GM21576 (cell line): ENCODE data around the gene A1BG.
"Not testable (repeated sequence)": the region's sequence is repeated elsewhere in the genome, so short reads cannot be mapped to it uniquely, and the experiment has no call there.

Experiments
- ATAC-seq: cut with Tn5 transposase; IDR thresholded peaks from one replicate; pipeline ENCODE4 v1.9.1; 2021; ENCODE audit warnings: mild to moderate bottlenecking, moderate library complexity; ENCODE audit not compliant: unreplicated experiment

Gene A1BG

DNA sequence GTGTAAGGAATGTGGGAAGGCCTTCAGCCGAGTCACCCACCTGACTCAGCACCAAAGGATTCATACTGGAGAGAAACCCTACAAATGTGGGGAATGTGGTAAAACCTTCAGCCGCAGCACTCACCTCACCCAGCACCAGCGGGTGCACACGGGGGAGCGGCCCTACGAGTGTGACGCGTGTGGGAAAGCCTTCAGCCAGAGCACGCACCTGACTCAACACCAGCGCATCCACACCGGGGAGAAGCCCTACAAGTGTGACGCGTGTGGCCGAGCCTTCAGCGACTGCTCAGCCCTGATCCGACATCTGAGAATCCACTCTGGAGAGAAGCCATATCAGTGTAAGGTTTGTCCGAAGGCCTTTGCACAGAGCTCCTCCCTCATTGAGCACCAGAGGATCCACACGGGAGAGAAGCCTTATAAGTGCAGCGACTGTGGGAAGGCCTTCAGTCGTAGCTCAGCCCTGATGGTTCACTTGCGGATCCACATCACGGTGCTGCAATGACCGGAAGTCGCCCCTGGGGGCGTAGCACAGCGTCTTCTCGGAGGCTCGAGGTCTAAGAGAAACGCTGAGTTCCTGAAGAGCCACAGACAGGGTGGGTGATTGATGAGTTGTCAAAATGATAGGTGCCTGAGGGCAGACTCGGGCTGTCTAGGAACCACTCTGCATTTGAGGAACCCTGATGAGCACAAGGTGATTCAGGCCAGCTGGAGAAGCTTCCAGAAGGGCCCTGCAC, 14.3 kb downstream of the A1BG start:
- no peak for ATAC-seq

DNA sequence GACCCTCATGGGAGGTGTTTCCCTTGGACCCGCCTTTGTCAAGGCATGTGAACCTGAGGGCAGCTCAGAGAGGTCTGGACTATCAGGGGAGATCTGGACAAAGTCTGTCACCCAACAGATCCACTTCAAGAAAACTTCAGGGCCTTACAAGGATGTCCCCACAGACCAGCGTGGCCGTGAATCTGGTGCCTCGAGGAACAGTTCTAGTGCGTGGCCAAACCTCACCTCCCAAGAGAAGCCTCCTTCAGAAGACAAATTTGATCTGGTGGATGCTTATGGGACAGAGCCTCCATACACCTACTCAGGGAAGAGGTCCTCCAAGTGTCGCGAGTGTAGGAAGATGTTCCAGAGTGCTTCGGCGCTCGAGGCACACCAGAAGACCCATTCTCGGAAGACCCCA, 15.0 kb downstream of the A1BG start:
- no peak for ATAC-seq

DNA sequence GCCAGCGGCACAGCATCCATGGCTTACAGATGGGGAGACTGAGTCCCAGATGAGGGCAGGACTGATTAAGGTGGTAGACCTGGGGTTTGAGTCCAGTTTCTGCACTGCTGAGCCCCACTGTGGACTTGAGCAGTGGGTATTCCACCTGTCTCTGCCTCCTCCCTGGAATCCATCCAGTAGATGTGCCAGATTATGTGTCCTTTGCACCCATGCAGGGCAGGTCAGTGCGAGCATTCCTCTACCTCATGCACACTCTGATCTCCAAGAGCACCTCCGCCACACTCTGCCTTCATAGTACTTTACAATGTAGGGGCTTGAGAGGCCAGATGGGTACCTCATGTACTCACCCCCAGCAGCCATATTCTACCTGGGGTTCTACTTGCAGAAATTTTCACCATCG, 16.5 kb downstream of the A1BG start:
- no peak for ATAC-seq

DNA sequence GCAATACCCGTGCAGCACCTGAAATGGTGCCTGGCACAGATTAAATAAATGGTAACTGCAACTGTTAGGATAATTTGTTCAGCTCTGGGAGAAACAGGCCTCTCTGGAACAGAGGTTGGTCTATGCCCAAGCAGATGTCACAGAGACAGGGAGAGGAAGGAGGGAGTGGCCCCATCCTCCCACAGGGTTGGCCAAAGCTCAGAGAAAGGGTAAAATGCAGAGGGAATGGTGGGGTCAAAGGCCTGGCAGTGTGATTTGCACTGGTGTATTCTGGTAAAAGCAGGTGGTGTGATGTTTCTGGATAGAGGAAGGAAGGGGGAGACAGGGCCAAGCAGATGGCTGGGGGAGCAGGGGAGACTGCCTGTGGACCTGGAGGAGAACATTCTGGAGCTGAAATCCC, 17.1 kb downstream of the A1BG start:
- no peak for ATAC-seq

DNA sequence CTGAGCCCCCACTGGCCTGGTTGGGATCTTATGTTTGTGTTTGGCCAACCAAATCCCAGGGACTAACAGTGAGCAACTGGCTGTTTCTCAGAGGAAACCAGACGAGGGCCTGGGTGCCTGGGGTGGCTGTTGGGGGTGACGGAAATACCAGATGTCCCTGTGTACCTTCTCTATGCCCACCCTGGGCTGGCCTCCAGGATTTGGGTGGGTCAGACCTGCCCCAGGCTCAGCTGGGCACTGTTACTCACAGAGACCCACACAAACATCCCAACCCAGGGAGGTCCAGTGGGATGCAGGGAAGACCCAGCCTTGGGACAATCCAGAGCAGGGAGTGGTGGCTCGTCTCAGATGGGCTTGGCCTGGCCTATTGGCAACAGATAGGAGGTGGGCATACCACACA, 17.7 kb downstream of the A1BG start:
- ATAC-seq = no peak

DNA sequence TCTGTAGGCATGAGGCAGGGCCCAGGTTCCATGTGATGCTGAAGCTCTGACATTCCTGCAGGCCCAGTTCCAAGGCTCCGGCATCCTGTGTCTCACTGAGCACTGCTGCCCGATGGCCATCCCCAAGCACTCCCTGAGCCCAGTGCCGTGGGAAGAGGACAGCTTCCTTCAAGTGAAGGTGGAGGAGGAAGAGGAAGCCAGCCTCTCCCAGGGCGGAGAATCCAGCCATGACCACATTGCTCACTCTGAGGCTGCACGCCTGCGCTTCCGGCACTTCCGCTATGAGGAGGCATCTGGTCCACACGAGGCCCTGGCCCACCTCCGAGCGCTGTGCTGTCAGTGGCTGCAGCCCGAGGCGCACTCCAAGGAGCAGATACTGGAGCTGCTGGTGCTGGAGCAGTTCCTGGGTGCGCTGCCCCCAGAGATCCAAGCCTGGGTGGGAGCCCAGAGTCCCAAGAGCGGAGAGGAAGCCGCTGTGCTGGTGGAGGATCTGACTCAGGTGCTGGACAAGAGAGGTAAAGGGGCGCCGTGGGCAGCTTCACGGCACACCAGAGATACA, 18.5 kb downstream of the A1BG start:
- ATAC-seq = no peak

DNA sequence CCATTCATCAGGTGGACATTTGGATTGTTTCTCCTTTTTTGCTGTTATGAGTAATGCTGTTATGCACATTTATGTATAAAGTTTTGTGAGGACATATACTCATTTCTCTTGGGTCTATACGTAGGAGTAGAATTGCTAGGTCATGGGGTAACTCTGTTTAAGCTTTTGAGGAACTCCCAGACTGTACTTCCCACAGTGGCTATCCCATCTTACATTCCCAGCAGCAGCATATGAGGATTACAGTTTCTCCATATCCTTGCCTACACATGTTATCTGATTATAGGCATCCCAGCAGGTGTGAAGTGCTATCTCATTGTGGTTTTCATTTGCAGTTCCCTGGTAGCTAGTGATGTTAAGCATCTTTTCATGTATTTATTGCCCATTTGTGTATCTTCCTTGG, 20.6 kb downstream of the A1BG start:
- ATAC-seq = no peak

DNA sequence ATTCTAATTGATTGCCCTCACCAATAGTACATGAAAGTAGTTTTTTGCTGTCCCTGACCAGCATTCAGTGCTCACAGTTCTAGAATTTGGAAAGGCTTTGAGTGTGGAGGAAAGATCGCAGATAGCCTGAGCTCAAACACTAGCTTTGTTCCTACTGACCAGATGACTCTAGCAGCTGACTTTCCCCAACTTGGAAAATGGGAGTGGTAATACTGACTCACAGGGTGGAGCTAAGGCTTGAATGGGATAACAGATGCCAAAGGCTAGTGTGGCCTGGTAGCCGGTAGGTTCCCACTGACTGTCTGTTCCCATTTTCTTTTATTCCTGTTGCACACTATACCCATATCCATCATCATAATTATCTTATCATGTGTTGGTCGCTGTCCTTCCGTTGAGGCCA, 22.8 kb downstream of the A1BG start:
- no peak for ATAC-seq

DNA sequence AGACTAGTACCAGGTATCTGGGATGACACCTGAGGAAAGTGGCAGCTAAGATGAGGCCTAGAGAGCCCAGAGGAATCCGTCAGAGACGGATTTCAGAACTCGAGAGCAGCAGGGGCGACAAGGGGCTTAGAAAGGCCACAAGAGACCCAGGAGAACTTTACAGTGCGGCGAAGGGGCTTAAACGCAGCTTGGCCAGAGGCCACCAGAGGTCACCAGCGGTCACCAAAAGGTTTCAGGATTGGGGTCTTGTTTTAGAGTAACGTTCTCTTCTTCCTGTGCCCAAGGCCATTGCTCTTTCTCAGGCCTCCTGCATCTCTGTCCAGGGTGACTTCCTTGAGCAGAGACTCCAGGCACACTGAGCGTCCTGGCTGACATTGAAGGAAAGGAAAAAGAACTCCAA, 24.3 kb downstream of the A1BG start:
- no peak for ATAC-seq

DNA sequence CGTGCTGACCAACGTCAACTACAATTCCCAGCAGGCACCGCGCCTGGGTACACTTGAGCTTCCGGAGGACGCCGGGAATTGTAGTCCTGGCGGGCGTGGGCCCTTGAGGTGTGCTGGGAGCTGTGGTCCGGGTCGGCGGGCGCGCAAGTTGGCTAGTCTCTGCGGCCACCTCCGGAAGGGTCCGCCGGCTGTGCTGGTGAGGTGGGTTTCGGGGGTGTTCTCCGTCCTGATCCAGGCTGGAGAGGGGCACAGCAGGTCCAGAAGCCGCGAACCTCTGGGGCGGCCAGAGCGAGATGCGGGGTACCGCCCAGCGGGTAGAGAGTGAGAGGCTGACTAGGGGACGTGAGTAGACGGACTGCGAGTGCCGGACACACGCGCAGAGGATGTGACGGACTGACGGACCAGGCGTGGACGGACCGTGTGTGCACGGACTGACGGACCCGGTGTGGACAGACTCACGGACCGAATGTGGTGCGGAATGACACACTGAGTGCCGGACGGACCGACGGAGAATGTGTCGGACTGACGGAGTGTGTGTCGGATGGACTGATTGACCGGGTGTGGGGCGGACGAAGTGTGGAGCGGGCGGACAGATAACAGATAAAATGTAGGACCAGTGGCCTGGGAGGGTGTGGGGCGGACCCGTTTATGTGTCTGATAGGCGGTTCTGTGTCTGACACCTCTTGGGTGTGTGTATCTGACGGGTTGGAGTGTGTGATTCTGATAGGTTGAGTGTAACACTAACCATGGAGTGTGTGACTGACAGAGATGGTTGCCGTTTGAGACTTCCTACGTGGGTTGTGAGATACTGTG, 26.2 kb downstream of the A1BG start, which contains the start of gene ZSCAN22:
Gene ZSCAN22 (plus strand): TSS at position 81 of the 813 bp plus-strand sequence. CDS start 7,809 bp downstream, outside the sequence.
- peak; percentile 85 for ATAC-seq

DNA sequence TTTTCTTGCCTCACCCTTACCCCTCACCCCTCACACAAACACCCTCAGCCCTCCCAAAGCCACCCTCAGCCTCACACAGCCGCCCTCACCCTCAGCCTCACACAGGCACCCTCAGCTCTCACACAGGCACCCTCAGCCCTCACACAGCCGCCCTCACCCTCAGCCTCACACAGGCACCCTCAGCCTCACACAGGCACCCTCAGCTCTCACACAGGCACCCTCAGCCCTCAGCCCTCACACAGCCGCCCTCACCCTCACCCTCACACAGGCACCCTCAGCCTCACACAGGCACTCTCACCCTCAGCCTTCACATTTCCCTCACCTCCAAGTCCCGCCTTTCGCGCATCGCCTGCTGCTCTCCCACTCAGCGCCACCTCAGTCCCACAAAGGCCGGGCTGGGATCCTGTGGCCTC, 26.8 kb downstream of the A1BG start:
- ATAC-seq = no peak

DNA sequence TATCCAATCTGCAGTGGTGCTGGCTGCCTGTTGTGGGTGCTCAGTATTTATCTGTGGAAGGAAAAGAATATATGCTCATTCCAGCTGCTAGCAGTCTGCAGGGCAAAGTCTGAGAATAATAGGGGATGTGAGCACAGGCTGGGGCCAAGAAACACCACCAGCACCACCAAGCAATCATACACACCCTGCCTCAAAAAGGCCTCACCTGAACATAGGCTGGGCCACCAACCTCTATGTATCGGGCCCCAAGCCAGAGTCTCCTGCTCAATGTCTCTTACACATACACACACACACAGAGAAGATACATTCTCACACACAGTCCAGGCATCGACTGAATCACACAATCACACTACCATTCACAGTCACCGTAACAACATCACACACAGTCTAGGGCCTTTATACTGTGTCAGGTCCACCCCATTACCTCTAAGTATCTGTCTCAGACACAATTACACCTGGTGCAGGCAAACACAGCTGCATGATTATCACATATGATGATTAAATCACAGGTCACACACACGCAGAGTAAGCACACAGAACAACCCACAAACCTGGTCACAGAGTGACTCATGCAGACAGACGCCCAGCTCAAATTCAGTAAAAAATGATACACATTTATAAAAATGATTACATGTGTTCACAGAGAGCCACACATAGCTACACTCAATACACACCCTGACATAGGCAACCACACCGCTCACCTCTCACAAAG, 27.8 kb downstream of the A1BG start:
- ATAC-seq = no peak

DNA sequence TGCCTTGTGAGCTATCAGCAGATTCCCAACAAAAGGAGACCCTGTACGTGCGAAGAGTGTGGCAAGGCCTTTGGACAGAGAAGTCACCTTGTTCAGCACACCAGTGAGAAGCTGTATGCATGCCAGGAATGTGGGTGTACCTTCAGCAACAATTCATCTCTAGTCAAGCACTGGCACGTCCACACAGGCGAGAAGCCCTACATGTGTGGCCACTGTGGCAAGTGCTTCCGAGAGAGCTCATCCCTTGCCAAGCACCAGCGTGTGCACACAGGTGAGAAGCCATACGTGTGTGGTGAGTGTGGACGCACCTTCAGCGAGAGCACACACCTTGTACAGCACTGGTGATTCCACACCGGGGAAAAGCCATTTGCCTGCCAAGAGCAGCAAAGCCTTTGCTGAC, 34.1 kb downstream of the A1BG start:
- ATAC-seq = no peak

DNA sequence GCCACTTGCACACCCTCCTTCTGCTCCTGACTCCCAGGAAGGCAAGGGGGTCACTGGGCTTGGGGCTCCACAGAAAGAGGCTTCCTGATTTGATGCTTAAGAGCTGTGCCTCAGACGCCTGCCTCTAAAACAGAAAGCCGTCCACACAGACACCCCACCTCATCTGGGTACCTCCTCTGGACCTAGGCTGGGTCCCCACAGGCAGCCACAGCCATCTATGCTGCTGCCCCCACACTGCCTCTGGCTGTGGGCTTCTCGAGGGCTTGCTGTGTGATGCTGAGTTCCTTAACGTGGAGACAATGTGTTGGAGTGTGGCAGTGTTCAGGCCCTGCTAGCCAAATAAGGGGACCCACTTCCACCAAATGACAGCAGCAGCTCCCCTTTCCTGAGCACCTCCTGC, 35.0 kb downstream of the A1BG start:
- ATAC-seq = no peak

DNA sequence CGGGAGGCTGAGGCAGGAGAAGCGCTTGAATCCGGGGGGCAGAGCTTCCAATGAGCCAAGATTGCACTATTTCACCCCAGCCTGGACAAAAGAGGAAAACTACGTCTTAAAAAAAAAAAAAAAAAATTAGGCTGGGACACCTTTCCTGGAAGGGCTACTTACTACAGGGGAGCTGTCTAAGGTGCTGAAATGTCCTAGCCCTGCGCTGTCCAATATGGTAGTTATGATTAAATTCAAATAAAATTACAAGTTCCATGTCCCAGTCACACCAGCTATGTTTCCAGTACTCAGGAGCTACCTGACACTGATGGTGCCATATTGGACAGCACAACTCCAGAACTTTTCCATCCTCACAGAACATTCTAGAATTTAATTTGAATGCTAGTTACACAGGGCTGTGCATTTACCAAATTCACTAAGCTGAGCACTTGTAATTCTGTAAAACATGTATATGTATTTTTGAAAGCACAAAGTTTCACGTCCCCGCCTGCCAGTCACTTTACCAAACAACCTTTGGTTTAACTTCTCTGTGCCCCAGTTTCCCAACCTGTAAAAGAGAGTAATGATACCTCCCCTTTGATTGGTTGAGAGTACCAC, 35.7 kb downstream of the A1BG start:
- ATAC-seq = no peak

DNA sequence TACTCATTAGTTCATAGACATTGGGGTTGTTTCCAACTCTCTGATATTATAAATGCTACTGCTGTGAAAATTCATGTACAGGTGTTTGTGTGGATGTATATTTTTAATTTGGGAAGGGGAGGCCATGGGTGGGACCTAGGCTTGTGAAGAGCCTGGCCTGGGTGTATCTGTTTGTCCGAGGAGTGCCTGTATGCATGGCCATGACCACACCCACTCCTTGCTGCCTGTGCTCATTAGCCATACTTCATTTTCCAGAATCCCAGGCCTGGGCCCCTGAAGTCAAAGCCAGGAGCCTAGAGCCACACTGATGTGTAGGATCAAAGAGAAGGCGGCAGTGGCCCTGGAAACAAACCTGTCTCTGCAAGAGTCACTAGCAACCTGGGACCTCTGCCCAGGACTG, 37.7 kb downstream of the A1BG start:
- ATAC-seq = no peak

DNA sequence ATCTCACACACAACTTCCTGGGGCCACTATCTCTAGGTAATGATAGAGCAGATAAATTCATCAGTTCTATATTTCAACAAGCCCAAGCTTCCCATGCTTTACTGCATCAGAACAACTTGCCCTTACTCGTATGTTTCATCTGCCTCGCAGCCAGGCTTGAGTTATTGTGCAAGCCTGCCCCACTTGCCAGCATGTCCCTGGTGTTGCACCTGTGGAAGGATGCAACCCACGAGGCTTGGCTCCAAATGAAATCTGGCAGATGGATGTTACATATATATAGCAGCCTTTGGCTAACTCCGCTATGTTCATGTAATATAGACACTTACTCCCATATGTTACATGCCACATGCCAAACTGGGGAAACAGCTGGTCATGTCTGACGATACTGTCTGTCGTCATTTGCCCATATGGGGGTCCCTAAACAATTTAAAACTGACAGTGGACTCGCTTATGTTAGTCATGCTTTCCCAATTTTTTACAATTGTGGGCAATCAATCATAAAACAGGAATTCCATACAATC, 41.9 kb downstream of the A1BG start:
- no peak for ATAC-seq

DNA sequence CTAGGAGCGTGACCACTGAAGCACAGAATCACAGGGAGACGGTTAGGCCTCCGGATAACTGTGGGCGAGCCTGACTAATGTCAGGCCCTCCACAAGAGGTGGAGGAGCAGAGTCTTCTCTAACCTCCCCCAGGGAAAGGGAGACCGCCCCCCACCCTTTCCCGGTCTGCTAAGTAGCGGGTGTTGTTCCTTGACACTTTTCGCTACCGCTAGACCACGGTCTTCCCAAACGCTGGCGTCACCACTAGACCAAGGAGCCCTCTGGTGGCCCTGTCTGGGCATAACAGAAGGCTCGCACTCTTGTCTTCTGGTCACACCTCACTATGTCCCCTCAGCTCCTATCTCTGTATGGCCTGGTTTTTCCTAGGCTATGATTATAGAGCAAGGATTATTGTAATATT, 42.6 kb downstream of the A1BG start:
- ATAC-seq = not testable (repeated sequence)

DNA sequence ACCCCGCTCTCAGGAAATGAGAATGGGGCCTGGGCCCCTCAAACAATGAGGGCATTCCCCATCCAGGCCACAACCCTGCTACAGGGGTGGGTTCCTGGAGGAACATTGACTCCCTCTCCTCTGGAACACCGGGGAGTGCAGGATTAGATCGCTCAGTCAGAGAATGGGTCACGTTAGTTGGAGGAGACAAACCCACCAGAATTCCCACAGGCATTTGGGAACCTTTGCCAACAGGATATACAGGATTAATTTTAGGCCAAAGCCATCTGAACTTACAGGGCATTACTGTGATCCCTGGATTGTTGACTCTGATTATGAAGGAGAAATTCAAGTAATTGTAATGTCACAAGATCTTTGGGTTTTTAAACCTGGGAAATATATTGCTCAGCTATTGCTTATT, 45.6 kb downstream of the A1BG start:
- no peak for ATAC-seq

DNA sequence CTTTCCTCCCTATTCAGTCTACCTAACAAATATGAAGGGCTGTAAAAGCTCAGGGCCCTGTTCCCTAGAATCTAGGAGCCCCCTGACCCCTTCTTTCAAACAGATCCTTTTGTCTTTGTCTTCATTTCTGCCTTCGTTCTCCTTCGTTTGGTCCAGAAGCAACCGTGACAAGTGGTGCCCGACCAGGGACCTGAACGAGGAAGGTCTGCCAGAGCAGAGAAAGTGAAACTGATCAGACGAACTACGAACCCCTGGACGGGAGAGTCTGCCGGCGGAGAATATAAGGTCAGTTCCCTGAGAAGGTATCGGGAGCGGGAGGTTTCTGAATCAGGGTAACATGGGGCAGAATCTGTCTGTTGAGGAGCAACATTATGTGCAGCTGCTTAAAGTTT, 47.4 kb downstream of the A1BG start:
- no peak for ATAC-seq
